ENCODE results near the gene CTF1. TPM values are rescaled to one million over a fixed set of nuclear protein-coding genes. Genes with fewer than 3 reads are reported as not detected.

CTF1 gene
- total and polyA plus RNA-seq, 10 of the 15 experiments (the other 5 are each of a cell fraction or from before 2014, with no cell fraction given): 0.04 to 0.46 (median 0.11) TPM; not detected in 3

DNA sequence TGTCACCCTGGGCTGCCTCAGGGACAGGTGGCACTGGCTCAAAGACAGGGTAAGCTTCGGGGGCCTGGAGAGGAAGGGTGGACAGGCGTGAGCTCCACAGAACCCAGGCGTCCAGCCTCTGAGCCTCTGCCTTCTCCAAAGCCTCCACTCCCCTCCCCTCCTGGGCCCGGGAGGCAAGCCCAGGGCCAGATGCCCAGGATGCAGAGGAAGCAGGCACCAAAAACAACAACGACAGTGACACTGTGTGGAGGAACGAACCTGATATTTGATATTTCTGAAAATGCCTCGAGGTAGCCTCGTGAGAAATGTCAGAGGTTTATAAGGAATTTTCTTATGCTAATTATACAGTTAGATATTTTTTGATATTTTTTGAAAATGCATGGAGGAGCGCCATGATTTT is 8.5 kb upstream of the CTF1 start:
- ChIA-PET CTCF (interaction anchor here (1.7 kb wide), 1 partner anchor 43 kb away, joined by 5 read pairs; no protein-coding TSS in a partner anchor), RAD21 (ENCODE audit: unreplicated experiment) (no interaction called here), POLR2A (interaction anchor here (0.6 to 2.3 kb wide), 2 partner anchors 10 to 978 kb away, joined by 3 to 6 read pairs; no protein-coding TSS in a partner anchor), SMC1A (ENCODE audit: uncharacterized antibody, unreplicated experiment) (no interaction called here)
- Histone ChIP-seq H3K4me3 (no peak overlapping the region), H3K9me3 (replicated peaks; ENCODE audit: control insufficient read depth, insufficient read depth, low read length) (no peaks in the 10 kb centered on the region), H4K20me1 (ENCODE audit: control insufficient read depth, insufficient read depth) (no peaks in the 10 kb centered on the region), H3K4me1 (ENCODE audit: control insufficient read depth, insufficient read depth, low read length) (peaks cover 13% of the 10 kb centered on the region), H3K27ac (ENCODE audit: control insufficient read depth, insufficient read depth) (no peak overlapping the region), H2AFZ (ENCODE audit: control insufficient read depth, low read depth, low read length) (no peak overlapping the region), H3K9ac (ENCODE audit: control insufficient read depth, insufficient read depth, low read length) (no peak overlapping the region), H3K79me2 (ENCODE audit: control insufficient read depth, insufficient read depth, low read length) (peaks cover under 1% of the 10 kb centered on the region; the same call in 1 of the 2 replicates), H3K4me2 (ENCODE audit: control insufficient read depth, insufficient read depth) (no peak overlapping the region), H3K27me3 (replicated peaks in 1 of 2; ENCODE audit: control insufficient read depth in 2 of 2, insufficient read depth in 2 of 2, low read length in 1 of 2) (no peaks in the 10 kb centered on the region), H3K36me3 (ENCODE audit: control insufficient read depth in 2 of 2, insufficient read depth in 2 of 2, low read length in 1 of 2) (peaks cover 0 to 5% of the 10 kb centered on the region in 2 experiments; a peak in 2 of 4 replicates)
- no TSS peak for BruUV-seq (replicated peaks)
- 77% methylated on average over 9 of the region's 9 CpGs for WGBS (ENCODE audit: insufficient coverage, insufficient replicate concordance, low lambda C conversion rate, missing lambda C conversion rate)
- no peak for TF ChIP-seq POLR2AphosphoS5 (IDR thresholded peaks at IDR 0.05; ENCODE audit: low read length)
- TF ChIP-seq, protein P1, sequence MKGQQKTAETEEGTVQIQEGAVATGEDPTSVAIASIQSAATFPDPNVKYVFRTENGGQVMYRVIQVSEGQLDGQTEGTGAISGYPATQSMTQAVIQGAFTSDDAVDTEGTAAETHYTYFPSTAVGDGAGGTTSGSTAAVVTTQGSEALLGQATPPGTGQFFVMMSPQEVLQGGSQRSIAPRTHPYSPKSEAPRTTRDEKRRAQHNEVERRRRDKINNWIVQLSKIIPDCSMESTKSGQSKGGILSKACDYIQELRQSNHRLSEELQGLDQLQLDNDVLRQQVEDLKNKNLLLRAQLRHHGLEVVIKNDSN (IDR thresholded peaks at IDR 0.05; ENCODE audit: borderline replicate concordance, extremely low read length, insufficient read depth, low read depth, low read length): no peak
- no peak for TF ChIP-seq ZNF384 (IDR thresholded peaks at IDR 0.05; ENCODE audit: borderline replicate concordance, low read depth, low read length)
- TF ChIP-seq ETV6 (conservative IDR thresholded peaks at IDR 0.05 in 1 of 2, IDR thresholded peaks at IDR 0.05 in 1 of 2; ENCODE audit: borderline replicate concordance in 1 of 2, low read depth in 1 of 2): no peak
- no peak for TF ChIP-seq EP300 (IDR thresholded peaks at IDR 0.05; ENCODE audit: borderline replicate concordance in 1 of 2, control insufficient read depth in 1 of 2, low read depth in 2 of 2, low read length in 2 of 2)
- TF ChIP-seq KDM1A (IDR thresholded peaks at IDR 0.05; ENCODE audit: borderline replicate concordance): no peak
- no peak for TF ChIP-seq SIN3A (IDR thresholded peaks at IDR 0.05; ENCODE audit: low read depth, low read length)
- no peak for TF ChIP-seq FOXM1 (IDR thresholded peaks at IDR 0.05; ENCODE audit: low read depth, low read length)
- no peak for TF ChIP-seq FOXK2 (IDR thresholded peaks at IDR 0.05)
- in situ Hi-C loops (cut with MboI): no loop called here
- ATAC-seq (no peak), FAIRE-seq (no peak), DNase-seq (ENCODE audit: low read depth, low spot score) (no peak)
- intact Hi-C loops (cut with micrococcal nuclease; ENCODE audit: unreplicated experiment): no loop called here

Measured in GM12878 (cell line).